ES-I3 (cell line): ENCODE results near the gene SDF4.

ENCODE experiments used
- H3K36me3 ChIP-seq: 2 replicates; pipeline ENCODE4 v1.6.1; 2013; ENCODE audit warnings: mild to moderate bottlenecking, low read length, control low read depth, moderate library complexity; ENCODE audit not compliant: insufficient read depth
- H3K4me1 ChIP-seq: 2 replicates; pipeline ENCODE4 v1.6.1; 2013; ENCODE audit warnings: mild to moderate bottlenecking, control low read depth, low read length; ENCODE audit not compliant: insufficient read depth
- H3K9ac ChIP-seq: 2 replicates; pipeline ENCODE4 v1.6.1; 2013; ENCODE audit warnings: low read depth, mild to moderate bottlenecking, low read length, moderate library complexity
- H3K9me3 ChIP-seq: 2 replicates; pipeline ENCODE4 v1.6.1; 2013; ENCODE audit warnings: mild to moderate bottlenecking, low read length, moderate library complexity; ENCODE audit not compliant: control insufficient read depth, insufficient read depth

Gene SDF4

DNA sequence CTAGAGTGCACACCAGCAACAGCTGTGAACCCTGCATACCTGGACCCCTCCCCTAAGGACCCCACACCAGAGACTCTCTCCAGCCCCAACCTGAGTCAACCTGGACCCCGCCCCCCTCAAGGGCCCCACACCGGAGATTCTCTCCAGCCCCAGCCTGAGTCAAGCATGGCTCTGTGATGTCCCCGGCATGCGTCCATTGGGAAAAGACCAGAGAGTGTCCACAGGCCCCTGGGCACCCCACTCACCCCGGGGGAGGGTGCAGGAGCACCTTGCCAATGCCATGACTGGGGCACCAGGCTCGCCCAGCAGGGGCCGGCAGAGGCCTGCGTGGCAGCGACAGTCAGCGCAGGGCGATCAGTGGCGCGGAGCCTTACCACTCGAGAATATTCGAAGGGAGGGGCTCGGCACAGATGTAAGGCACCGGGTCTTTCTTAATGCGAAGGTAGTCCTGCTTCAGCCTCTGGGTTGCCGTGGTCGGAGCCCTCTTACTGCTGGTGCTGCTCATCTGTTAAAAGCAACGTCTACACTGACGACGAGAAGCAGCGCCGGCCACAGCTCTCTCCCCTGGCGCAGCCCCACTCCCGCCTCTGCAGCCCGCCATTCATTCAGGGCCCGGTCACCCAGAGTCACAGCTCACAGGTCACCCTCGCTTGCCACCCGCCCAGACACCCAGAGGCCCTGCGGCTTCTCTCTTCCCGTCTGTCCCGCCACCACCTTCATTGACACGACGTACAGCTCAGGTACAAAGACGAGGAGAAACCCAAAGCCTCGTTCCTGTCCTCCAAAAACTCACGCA is 35.9 kb upstream of the SDF4 start:
- Histone ChIP-seq H3K4me1 (peaks cover 4% of the 10 kb centered on the region; the same call in 1 of the 2 replicates), H3K36me3 (peaks cover 17% of the 10 kb centered on the region), H3K9ac (no peak overlapping the region), H3K9me3 (no peaks in the 10 kb centered on the region)

DNA sequence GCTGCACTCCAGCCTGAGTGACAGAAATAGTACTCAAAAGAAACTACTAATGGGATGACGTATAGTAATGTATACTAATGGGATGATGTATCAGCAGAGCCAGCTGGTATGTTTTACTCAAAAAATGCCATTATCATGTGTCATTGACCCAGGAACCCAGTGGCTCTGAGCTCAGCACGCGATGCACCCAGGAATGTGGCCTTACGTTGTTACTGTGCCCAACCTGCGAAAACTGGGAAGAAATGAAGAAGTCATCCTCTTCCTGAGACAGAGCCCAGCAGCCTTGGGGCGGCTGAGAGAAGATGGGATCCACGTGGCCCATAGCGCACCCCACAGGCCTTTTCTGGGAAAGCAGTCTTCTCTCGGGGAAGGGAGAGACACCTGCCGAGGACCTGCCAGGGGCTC is 33.1 kb upstream of the SDF4 start:
- Histone ChIP-seq H3K36me3 (peaks cover 26% of the 10 kb centered on the region), H3K4me1 (no peaks in the 10 kb centered on the region; the same call in 1 of the 2 replicates), H3K9me3 (no peaks in the 10 kb centered on the region), H3K9ac (no peak overlapping the region)

DNA sequence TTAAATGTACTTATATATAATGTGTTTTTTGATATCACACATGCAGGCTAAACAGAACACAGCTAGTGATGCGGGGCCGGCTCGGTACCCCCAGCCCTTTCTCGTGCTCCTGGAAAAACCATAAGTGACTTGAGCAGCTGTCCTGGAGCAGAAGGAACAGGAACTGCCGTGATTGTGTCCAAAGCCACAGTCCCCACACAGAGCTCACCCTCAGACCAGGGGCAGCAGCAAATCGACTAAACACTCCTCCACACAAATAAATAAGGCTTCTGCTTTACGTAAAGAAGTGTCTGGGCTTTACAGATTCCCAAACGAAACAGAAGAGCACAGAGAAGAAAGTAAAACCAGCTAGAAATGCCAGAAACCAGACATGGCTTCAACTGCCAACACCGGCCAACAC is 32.2 kb upstream of the SDF4 start:
- Histone ChIP-seq H3K36me3 (peaks cover 29% of the 10 kb centered on the region), H3K9ac (no peak overlapping the region), H3K9me3 (no peaks in the 10 kb centered on the region), H3K4me1 (no peaks in the 10 kb centered on the region; the same call in 1 of the 2 replicates)

DNA sequence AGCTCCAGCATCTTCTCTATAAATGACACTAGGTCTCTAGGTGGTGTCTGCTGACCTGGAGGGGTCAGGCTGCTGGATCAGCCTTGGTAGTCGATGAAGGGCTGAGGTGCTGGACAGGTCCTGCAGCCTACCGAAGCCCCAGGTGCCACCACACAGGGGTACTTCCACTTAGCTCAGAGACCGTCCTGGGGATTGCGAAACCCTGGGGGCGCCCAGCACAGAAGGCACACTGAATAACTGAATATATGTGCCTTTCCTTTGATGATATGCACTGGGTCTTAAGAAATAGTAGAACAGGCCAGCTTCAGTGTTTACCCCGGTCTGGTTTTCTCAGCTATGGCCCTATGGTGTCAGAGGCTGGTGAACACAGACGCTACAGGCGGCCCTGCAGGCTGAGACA is 31.0 kb upstream of the SDF4 start:
- no peaks in the 10 kb centered on the region for H3K9me3 ChIP-seq
- H3K9ac ChIP-seq, result no peak overlapping the region
- H3K36me3 ChIP-seq, result peaks cover 29% of the 10 kb centered on the region
- peaks cover 6% of the 10 kb centered on the region; the same call in 1 of the 2 replicates for H3K4me1 ChIP-seq

DNA sequence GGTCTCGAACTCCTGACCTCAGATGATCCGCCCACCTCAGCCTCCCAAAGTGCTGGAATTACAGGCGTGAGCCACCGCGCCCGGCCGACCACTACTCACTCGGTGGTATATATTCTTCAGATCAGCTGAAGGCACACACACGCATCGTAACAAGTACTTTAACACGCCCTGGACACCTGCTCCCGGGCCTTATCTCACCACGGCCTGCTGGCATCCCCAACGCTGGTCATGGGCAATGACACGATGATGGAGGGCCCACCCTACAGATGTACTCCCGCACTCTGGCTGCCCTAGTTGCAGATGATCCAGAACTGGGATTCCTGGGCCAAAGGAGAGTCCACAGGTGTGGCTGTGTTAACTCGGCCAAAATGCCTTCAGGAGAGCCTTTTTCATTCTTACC is 30.3 kb upstream of the SDF4 start:
- Histone ChIP-seq H3K36me3 (peaks cover 23% of the 10 kb centered on the region), H3K9me3 (no peaks in the 10 kb centered on the region), H3K9ac (no peak overlapping the region), H3K4me1 (peaks cover 10% of the 10 kb centered on the region; the same call in 1 of the 2 replicates)

GRCh38 chr1:1260843-1261560 is 29.2 kb upstream of the SDF4 start:
- peaks cover 22% of the 10 kb centered on the region for H3K36me3 ChIP-seq
- peaks cover 10% of the 10 kb centered on the region; the same call in 1 of the 2 replicates for H3K4me1 ChIP-seq
- no peak overlapping the region for H3K9ac ChIP-seq
- no peaks in the 10 kb centered on the region for H3K9me3 ChIP-seq

GRCh38 chr1:1259951-1260600 is 28.3 kb upstream of the SDF4 start:
- H3K9ac ChIP-seq, result no peak overlapping the region
- H3K4me1 ChIP-seq, result peaks cover 10% of the 10 kb centered on the region; the same call in 1 of the 2 replicates
- H3K9me3 ChIP-seq, result no peaks in the 10 kb centered on the region
- peaks cover 24% of the 10 kb centered on the region for H3K36me3 ChIP-seq

DNA sequence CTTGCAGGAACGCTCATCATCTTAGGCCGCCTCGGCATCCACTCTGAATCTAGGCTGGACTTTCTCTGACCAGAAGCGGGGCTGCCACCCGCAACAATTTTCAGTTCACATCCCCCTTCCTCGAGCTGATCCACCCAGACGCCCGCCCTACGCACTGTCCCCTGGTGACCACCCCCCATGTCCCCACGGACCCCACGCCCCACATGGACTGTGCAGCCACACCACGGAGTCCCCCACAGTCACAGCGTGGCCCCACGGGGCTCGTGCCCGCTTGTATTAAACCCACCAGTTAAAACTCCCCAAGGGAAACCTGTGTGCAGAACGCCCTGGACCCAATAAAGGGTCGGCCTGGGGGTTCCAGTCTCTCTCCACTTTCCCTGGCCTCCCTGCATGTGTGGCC is 27.7 kb upstream of the SDF4 start:
- Histone ChIP-seq H3K9ac (no peak overlapping the region), H3K9me3 (no peaks in the 10 kb centered on the region), H3K4me1 (peaks cover 10% of the 10 kb centered on the region; the same call in 1 of the 2 replicates), H3K36me3 (peaks cover 29% of the 10 kb centered on the region)

DNA sequence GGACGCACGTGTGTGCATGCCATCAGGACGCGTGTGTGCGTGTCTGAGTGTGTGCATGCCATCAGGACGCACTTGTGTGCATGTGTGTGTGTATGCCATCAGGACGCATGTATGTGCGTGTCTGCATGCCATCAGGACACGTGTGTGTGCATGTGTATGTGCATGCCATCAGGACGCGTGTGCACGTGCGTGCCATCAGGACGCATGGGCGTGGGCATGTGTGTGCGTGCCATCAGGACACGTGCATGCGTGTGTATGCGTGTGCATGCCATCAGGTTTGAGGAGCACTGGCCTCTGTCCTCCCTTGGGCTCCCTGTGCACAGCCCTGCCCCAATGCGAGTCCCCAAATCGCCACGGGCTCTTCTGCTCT is 27.3 kb upstream of the SDF4 start:
- peaks cover 29% of the 10 kb centered on the region for H3K36me3 ChIP-seq
- H3K9ac ChIP-seq, result no peak overlapping the region
- H3K4me1 ChIP-seq, result peaks cover 10% of the 10 kb centered on the region; the same call in 1 of the 2 replicates
- H3K9me3 ChIP-seq, result no peaks in the 10 kb centered on the region

DNA sequence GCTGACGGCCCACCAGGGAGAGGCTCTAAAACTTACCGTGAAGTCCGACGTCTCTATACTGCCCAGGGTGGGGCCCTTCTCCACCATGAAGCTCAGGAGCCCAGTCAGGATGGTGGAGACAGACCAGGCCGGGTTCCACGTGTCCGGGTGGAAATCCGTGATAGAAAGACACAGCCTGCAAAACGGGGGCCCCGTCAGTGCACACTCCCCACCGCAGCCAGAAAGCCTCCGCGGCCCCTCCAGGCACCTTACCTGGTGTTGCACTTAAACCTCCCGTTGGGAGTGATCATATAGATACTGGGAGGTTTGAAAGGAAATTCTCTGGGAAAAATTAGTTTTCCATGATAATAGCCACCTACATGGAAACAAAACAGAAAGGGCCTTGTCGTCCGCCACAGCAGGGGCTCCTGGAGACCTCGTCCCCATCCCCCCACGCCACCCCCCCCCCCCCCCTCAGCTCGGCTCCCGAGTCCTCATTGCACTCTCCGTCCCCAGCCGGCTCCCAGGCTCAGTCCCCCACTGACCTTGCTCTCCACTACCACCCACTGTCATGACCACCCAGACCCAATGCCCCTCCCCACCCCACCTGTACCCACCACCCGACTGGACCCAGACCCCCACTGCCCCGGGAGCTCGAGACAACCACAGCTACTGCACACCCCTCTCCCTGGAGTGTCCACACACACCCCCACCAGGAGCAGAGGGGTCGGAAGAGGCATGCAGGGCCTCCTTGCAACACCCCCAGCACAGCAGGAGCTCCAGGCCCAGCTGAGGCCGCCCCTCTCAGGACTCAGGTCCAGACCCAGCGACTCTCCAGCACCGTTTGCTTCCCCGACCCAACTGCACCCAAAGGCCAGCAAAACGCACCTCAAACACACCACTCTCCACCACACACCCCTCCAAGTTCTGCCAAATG is 25.4 kb upstream of the SDF4 start:
- H3K36me3 ChIP-seq, result peaks cover 19% of the 10 kb centered on the region
- H3K9me3 ChIP-seq, result no peaks in the 10 kb centered on the region
- no peak overlapping the region for H3K9ac ChIP-seq
- peaks cover 10% of the 10 kb centered on the region; the same call in 1 of the 2 replicates for H3K4me1 ChIP-seq

GRCh38 chr1:1255611-1256010 is 23.8 kb upstream of the SDF4 start:
- peaks cover 10% of the 10 kb centered on the region; the same call in 1 of the 2 replicates for H3K4me1 ChIP-seq
- H3K36me3 ChIP-seq, result peaks cover 14% of the 10 kb centered on the region
- H3K9me3 ChIP-seq, result no peaks in the 10 kb centered on the region
- no peak overlapping the region for H3K9ac ChIP-seq

GRCh38 chr1:1255078-1255477 is 23.3 kb upstream of the SDF4 start:
- Histone ChIP-seq H3K4me1 (peaks cover 10% of the 10 kb centered on the region; the same call in 1 of the 2 replicates), H3K36me3 (peaks cover 14% of the 10 kb centered on the region), H3K9me3 (no peaks in the 10 kb centered on the region), H3K9ac (no peak overlapping the region)

DNA sequence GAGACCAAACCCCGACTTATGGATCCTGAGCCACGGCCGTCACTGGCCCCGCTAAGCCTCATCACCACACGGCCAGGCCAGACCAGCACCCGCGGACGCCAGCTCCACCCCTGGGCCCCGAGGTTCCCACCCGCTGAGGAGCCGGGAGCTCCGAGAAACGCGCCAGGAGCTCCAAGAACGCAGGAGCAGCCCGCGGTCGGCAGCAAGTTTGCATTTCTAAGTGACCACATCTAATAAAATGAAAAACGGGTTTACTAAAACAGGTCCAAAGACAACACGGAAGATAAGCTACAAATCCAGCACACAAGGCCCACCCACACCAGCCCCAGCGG is 22.8 kb upstream of the SDF4 start:
- H3K9ac ChIP-seq, result no peak overlapping the region
- no peaks in the 10 kb centered on the region for H3K9me3 ChIP-seq
- H3K4me1 ChIP-seq, result peaks cover 10% of the 10 kb centered on the region; the same call in 1 of the 2 replicates
- H3K36me3 ChIP-seq, result peaks cover 14% of the 10 kb centered on the region
